Gastrocnemius medialis (tissue), 4 donors: ENCODE measurements around the gene ZFP3.
"Not testable (repeated sequence)": the region's sequence is repeated elsewhere in the genome, so short reads cannot be mapped to it uniquely, and the experiment has no call there.

ENCODE experiments used
- CTCF ChIP-seq, 5 experiments: fragments of 450-650 bp in 3 of 5; fragments of 200-600 bp in 2 of 5; sonication (generic) in 2 of 5; IDR thresholded peaks in 4 of 5; conservative IDR thresholded peaks in 1 of 5; 1 replicate in 4 of 5; 2 replicates in 1 of 5; pipeline ENCODE4 v1.5.1; 2016 to 2019; ENCODE audit warnings: antibody characterized with exemption in 5 of 5, mild to moderate bottlenecking in 3 of 5, moderate library complexity in 3 of 5
- POLR2A ChIP-seq, 2 donors: fragments of 450-650 bp; IDR thresholded peaks; one replicate each; pipeline ENCODE4 v1.6.1; 2017; ENCODE audit warnings: antibody characterized with exemption in 2 of 2, mild to moderate bottlenecking in 2 of 2, moderate library complexity in 2 of 2

GRCh38 chr17:5077275-5077674 lies 992 bp upstream of the ZFP3 start:
- TF ChIP-seq POLR2A (IDR thresholded peaks at IDR 0.05); CTCF (IDR thresholded peaks at IDR 0.05 in 4 of 5, conservative IDR thresholded peaks at IDR 0.05 in 1 of 5): not testable (repeated sequence)
